Activated T-cell treated with anti-CD3 and anti-CD28 coated beads, Interleukin-2, amount 50 U/mL, for 1 hour (primary cell): Measurements from ENCODE around the gene HOXA13.

Experiments
- DNase-seq: peaks from one replicate; pipeline ENCODE4 v3.0.0-alpha.2; 2020

Gene HOXA13

DNA sequence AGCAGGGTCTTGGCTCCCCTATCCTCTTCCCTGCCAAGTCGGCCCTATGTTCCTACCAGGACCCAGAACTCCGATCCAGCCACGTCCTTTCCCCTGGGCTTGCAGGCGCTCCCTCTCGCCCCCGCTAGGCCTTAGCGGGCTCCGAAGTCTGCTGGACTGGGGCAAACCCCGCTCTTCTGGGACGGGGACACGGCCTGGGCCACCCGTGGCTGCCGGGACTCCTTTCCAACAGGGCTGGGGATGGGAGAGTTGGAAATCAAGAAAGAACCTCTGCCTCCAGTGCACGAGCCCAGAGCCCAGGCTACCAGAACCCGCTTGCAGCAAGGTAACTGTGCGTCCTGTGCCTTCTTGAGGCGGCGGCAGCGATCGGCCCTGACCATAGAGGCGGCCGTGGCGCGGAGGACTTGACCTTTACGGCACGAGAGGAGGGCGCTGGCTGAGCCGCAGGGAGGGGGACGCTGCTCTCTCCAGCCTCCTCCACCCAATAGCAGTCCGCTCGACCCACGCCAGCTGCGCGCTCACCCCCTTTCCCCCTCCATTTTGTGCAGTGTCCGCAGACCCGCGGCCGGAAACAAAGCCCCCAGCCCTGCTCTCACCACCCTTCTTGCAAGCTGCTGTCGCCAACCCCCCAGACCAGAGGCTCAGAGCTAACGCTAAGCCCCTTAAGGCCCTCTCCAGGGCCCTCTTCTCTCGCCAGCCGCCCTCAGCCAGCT, 7.9 kb downstream of the HOXA13 start:
- peak; percentile 29 for DNase-seq

DNA sequence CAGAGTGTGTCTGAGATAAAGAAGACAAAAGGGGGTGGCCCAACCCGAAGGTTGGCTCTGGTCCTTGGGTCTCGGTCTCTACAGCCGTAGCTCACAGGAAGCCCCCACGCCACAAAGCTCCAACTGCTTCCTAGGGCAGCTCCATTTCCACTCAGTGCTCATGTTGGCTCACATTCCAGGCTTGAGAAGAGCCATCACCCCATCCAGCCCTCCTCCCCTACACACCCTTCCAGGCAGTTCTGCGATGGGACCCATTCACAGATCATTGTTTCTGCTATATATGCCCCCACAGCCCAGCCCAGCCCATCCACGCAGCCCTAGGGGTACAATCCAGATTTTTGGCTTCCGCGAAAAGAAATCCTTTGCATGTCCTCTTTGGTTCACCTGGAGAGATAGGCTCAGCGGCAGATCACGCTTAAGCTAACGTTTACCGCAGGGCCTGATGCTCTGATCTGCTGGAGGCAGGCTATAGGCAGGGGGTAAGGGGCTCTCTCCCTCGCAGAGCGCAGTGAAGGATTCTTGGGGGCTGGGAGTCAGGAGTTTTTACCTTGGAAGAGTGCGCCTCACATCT, 8.6 kb downstream of the HOXA13 start:
- DNase-seq, result peak; percentile 20

DNA sequence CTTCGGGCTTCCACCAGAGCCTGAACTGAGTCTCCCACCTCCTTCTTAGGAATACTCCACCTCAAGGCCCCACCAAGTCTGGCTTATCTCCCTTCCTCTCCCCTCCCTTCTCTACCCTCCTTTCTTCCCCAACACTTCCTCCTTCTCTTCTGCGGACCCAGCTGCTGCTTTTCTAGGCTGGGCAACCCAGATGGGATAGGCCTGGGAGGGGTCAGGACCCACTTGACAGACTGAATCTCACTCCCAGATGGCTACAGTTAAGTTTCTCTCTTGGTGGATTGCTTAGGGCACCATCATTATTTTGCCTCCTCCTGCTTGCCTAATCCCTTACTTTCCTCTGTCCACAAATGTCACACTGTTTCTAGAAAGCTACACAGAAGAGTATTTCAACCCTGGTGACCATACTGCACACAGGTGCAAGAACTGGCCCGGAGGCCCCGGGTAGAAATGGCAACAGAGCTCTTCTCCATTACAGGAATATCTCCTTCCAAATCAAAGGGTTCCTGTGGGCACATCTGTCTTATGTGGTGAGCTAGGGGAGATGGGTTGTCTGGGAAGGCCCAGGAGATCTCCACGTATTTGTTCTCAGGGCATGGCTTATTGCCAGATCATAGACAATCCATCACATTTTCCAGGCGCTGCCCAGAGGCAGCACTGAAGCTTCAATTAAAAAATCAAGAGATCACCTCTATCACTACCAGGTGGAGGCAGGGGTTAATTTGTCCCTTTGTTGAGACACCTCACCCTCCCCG, 9.7 kb downstream of the HOXA13 start:
- peak; percentile 13 for DNase-seq

DNA sequence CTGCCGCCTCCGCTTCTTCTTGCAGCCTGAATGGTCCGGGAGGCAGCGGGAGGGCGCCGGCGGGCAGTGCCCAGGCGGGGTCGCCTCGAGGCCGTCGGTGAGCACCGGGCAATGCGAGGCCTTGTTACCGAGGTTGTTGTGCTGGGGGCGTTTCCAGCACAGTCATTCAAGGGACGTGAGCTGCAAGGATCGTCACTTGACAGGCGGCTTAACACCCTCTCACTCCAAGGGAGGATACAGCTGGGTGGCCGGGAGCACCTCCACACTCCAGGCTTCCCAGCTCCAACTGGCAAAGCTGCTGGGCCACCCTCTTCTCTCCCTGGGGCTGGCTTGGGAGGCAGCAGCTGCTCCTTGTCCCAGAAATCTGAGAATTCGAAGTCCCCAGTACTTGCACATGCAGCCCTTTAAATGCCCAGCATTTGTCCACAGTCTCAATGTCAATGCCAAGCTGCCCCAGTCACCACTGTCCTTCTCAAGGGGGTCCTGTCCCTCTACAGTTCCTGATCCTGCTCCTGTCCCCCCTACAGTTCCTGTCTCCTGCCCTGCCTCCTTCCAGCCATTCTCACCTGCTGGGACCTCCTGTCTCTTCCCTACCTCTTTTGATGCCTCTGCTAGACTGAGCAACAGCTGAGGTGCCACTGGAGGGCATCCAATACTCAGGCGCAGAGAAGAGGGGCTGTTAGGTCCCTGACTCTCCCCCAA, 10.4 kb downstream of the HOXA13 start:
- peak; percentile 33 for DNase-seq

DNA sequence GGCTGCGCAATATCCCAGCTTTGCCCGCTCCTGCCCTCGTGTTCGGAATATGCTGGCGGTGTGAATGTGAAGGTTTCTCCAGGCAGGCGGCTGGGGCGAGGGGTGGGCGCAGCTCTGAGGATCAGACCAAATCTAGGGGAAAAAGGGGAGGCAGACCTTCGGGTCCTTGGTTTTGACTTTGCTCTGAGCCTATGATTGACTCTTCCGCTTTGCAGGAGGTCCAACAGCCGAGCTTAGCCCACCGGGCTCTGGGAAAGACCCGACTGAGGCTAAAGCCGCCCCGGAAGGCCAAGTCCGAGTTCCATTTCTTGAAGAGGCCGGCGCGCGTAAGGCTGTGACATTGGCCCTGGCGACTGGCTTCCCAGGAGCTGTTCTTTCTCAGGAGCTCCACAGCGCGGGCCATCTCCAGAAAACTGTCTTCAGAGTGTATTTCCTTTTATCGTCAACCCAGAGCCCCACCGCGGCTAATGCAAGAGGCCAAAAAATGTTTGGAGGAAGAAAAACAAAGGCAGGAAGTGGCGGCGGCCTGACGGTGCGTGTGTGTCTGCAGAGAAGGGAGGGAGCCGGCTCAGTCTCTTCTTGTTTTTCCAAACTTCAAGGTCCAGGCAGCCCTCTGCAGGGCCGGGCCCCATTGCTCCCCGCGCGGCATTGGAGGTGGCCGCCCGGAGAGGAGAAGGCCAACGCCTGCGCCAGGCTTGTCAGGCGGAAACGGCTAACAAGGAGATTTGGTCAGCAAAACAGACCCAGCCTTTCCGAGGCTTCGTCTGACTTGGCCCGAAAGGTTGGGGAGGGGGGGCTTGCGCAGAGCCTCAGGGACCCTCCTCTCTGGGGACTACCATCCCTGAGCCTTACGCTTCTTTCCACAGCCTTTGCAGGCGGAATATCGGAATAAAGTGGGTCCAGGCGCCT, 11.3 kb downstream of the HOXA13 start:
- peak; percentile 54 for DNase-seq

DNA sequence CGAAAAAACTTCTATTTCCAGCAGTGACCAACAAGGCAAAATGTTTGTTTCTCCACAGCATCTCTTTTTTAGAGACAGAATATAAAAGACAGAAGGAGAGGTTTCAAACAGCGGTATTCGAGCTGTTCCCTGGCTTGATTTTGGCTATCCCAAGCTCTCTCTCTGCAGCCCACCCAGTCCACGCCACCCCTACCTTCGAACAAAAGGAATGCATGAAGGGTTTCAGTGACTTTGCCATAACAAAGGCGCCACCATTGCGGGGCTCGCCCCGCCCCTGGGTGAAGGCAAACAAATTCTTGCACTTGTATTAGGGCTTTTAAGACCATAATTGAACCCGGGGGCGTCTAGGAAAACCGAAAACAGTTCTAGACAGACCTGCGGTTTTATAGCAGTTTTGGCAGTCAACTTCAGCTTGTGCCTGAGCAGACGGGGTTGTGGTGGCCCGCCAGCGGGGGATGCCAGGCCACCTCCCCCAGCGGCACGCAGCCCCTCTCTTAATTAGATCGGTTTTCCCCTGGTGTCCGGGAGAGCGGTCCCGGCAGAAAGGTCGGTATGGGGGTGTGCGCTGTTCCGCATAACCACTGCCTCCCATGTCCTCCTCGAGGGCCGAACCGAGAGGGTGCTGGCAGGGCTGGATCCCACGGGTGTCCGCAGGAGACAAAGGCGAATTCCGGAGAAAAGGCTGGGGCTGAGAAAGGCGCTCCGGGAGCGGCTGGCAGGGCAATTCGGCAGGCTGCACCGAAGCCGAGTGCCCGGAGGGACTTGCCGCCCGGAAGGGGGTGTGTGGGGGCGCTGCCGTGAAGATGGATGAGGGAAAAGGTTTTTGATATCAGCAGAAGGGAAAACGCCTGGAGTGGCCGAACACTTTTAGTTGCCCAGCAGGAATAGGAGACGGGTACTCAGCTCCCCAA, 12.2 kb downstream of the HOXA13 start:
- DNase-seq, result peak; percentile 27

DNA sequence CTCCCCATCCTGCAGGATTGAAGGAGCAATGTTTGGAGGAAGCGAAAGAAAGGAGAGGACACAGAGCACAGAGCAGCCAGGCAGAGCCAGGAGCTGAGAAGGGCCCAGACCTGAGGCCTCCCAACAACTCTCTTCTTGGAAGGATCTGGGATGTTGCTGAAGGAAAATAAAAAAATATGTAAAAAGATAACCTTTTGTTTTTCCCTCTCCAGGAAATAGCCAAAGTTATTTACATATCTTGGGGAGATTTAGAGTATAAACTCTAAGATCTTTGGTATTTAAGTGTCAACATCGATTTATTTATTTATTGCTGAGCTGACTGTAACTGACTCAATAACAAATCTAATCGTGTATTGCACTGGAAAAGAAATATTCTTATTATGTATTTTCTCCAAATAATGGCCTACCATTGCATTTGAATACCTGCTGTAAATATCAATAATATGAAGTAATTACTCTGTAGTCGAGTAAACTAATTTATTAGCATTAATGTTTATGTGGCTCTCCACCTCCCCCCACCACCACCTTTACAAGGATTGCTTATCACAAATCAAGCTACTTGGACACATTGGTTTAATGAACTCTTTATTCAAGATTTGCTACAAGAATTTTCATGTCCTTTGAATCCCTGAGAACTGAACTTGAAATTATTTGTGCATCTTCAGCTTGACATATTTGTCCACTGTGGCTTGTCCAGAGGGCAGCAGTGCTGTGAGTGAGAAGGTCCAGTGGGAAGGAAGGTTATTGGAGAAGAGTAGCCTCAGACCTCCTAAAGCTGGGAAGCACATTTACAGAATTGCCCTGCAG, 13.0 kb downstream of the HOXA13 start:
- peak; percentile 11 for DNase-seq

DNA sequence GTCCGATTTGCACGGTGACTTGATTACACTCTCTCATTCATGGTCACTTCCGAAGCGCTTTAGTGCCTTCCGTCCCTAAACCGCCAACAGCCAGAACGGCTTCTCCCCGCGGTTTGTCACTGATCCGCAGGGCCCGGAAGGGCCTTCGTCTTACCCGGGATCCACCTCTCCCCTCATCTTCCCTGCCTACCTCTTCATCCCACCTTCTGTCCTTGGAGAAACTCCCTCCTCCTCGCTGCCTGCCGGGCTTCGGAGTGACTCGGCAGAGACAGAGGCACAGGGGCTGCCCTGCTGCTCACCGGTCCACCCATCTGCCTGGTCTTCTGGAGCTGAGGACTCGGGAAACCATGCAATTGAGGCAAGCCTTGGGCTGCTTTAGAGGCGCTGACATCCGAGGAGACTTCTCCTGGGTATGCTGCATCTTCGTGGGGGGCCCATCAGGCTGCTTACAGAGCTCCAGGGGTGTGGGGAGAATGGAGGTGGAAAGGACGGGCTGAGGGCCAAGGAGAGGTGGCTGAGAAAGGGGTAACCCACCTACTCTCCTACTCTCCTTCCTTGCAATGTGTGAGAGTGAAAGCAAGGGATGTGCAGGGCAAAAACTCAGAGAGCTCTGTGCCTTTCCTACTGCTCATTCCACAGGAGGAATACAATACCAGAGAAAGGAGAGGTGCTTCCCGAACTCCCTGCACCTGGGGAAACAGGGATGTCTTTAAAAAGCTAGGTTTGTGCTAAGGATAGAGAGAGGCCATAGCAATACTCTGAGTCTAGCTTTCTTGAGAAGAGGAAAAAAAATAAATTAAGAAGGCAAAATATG, 13.8 kb downstream of the HOXA13 start:
- peak; percentile 26 for DNase-seq

DNA sequence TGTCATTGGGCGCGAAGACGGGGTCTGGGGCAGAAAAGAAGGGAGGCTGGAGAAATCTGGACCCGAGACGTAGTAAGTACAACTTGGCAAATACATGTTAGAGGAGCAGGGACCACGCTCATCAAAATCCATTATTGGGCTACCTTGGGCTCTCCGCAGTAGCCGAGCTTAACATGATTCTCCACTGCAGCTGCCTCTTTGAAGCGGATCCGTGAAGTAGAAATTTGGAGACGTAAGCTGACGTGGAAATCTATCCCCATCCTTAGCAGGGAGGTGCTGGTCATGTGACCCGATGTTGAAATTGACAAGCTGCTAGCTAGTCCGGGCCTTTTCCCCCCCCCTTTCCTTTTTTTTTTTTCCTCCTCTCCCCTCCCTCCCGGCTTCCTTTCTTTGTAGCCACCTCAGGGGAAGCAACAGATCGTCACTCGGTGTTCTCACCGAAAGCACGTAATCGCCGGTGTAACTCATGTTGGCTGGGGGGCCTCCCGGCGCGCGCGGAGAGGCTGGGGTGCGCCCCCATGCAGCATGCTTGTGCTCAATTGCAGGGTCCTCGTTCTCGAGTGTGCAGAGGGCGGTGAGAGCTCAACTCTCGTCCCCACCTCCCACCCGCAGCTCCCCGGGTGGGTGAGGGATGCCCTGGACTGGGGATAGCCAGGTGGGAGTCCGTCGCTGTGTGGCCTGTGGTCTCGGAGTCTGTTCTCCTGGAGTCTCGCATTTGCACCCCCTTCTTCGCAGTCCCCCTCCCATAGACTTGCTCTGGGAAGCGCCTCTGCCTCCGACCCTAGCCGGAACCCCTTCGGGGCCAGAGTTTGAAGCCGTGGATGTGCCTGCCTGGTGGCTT, 14.7 kb downstream of the HOXA13 start, which contains the start of gene HOXA11:
HOXA11 (minus strand) TSS at position 220 of the 841 bp plus-strand sequence; CDS start at position 132, 88 bp downstream.
- peak; percentile 26 for DNase-seq

DNA sequence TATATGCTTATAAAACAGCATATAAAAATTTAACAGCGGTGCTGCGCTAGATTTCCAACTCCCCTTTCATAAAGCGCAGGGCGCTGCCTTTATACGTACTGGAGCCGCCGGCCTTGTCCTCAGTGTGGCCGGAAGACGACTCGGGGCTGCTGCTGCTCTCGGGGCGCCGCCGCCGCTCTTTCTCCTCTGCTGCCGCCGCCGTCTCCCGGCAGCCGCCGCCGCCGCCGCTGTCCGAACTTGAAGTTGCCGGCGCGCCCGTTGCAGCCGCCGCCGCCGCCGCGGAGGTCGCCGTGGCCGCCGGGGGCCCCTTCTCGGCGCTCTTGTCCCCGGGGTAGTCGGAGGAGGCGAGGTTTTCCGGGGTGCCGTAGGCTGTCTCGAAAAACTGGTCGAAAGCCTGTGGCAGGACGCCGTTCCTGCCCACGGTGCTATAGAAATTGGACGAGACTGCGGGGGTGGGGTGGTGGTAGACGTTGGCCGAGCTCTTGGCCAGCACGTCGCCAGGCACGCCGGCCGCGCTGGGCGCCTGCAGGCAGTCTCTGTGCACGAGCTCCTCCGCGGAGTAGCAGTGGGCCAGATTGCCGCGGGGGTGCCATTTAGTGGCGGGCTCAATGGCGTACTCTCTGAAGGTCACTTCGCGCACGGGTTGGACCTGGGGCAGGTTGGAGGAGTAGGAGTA, 15.4 kb downstream of the HOXA13 start:
- peak; percentile 40 for DNase-seq

DNA sequence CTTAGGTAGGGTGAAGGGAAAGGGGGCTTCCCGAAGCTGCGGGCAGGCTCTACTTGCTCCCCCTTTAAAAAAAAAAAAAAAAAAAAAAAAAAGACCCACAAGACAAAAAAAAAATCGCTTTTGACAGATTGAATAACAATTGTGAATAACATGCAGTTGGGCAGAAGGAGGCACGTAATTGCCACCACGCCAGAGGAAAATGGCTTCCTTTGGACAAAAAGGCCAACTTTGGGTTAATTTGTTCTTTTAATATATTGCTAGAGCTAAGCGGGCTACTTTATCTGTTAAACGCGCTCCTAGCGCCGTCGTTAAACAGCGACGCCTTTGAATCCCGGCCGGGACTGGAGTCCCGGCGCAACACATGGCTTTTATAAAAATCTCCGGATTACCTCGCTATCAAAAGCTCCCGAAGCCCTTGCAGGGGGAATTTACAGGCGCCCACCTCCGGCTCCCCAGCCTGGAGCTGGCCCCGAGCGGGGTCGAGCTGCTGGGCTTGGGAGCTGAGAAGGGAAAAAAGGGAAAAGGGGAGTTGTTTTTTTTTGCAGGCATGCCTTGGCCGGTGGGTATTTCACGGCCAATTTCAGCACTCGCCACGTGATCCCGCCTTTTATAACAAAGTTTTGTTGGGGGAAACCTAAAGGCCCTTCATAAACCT, 16.1 kb downstream of the HOXA13 start:
- peak; percentile 27 for DNase-seq

DNA sequence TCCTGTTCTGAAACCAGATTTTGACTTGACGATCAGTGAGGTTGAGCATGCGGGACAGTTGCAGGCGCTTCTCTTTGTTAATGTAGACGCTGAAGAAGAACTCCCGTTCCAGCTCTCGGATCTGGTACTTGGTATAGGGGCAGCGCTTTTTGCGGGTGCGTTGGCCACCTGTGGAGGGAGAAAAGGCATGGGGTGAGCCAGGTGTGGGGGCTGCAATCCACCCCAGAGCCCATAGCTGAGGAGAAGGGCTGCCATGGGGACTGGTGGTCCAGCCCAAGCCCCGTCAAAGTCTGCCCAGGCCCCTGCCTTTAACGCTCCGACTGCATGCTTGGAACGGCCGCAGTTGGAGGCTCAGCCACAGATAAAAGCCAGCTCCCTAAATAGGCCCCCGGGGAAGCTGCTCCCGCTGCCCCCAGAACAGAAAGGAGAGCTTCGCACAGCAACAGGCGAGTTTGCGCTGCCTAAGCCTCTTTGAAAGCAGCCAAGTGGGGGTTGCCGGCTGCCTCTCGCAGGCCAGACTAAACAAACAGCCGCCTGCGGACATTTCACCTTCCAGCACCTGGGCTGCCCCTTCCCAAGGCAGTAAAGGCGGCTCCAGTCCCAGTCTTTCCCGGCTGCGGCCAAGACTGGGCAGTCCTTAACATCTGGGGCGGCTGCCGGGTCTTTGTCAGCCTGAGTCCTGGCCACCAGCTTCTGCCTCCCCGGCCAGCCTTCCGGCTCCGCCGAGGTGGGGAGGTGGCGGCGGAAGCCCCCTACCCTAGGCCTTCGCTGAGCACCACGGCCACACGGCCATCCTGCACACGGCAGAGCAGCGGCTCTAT, 16.8 kb downstream of the HOXA13 start:
- peak; percentile 30 for DNase-seq

DNA sequence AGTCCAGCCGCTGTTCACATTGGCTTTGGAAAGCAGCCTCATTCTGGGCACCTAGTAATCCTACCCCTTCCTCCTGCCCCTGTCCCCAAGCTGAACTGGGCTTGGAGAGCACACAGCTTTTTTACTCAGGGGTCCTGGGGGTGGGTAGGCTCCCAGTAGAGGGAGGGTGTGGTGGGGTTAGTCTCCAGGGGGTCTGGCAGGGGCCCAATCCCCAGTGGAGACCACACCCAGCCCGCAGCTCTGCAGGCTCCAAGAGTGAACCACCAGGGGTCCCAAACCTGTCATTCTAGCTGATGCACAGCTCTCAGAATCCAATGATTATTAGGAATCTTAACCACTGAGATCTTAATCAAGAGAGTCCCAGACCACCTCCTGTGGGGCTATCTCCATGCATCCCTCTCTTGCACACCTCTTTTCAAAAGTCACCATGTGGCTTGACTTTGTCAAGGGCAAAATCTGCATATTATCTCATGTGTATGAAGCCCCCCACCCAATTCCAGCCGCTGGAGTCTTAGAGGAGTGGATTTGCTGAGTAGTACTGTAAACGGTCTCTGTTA, 17.5 kb downstream of the HOXA13 start:
- peak; percentile 8 for DNase-seq

DNA sequence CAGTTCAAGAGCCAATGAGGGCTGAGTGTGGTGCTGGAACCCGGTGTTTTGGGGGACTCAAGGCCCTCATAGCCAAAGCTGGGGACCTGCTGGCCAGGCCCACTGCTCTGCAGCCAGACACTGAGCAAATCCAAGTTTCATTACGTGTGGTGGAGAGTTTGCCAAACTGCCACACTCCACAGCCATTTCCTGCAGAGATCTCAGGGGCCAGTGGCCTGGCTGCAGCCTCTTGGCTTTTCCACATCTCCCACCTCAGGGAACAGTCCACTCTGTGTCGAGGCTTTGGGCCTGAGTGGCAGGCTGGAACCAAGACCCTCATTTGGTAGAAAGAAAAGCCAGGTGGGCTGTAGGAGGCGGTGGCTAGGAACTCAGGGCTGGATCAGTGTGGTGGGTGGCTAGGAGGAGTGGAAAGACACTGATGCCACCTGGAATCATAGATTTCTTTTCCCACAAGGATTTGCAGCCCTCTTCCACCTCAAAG, 18.1 kb downstream of the HOXA13 start:
- peak; percentile 15 for DNase-seq
